ENCODE results near the gene LMAN1. TPM values are rescaled to one million over a fixed set of nuclear protein-coding genes. Genes with fewer than 3 reads are reported as not detected.

The LMAN1 gene
- total RNA-seq, 4 donors from 2014 or later = 67.1 to 80.3 (median 70.6) TPM

GRCh38 chr18:59372975-59373374 is 13.9 kb upstream of the LMAN1 start:
- intact Hi-C loops (cut with DNase I) = no loop called here
- Histone ChIP-seq H3K4me1 (peaks cover 0 to 24% (median 0%) of the 10 kb centered on the region in 3 donors), H3K36me3 (no peaks in the 10 kb centered on the region), H3K9me3 (no peaks in the 10 kb centered on the region), H3K27me3 (peaks cover 0 to 14% (median 0%) of the 10 kb centered on the region in 4 donors), H3K27ac (peak overlapping the region in 1 of 4 donors; percentile 68), H3K4me3 (no peak overlapping the region)
- DNase-seq = no peak
- WGBS, 2 donors = 55 to 93% methylated on average over 2 of the region's 2 CpGs
- no peak for TF ChIP-seq POLR2A (IDR thresholded peaks at IDR 0.05)
- no peak for TF ChIP-seq CTCF (IDR thresholded peaks at IDR 0.05)

- no peak for DNase-seq
- Histone ChIP-seq H3K4me3 (no peak overlapping the region), H3K27me3 (no peaks in the 10 kb centered on the region), H3K9me3 (no peaks in the 10 kb centered on the region), H3K36me3 (peaks cover 0 to 3% (median 2%) of the 10 kb centered on the region in 3 donors), H3K27ac (no peak overlapping the region), H3K4me1 (peaks cover 0 to 39% (median 18%) of the 10 kb centered on the region in 3 donors)
- intact Hi-C loops (cut with DNase I) = no loop called here
- no peak for TF ChIP-seq CTCF (IDR thresholded peaks at IDR 0.05)
- TF ChIP-seq POLR2A (IDR thresholded peaks at IDR 0.05) = no peak
- WGBS, 2 donors = 94 to 95% methylated on average over 3 of the region's 3 CpGs
Measured at GRCh38 chr18:59360381-59360780, 1.3 kb upstream of the LMAN1 start.

GRCh38 chr18:59359576-59359952 is 499 bp upstream of the LMAN1 start:
- Histone ChIP-seq H3K4me3 (peak overlapping the region; percentile 83 to 97 (median 90)), H3K27me3 (no peaks in the 10 kb centered on the region), H3K4me1 (peaks cover 0 to 39% (median 18%) of the 10 kb centered on the region in 3 donors), H3K9me3 (no peaks in the 10 kb centered on the region), H3K36me3 (peaks cover 0 to 11% (median 4%) of the 10 kb centered on the region in 3 donors), H3K27ac (peak overlapping the region; percentile 90 to 95 (median 92))
- intact Hi-C loops (cut with DNase I) = no loop called here
- no peak for TF ChIP-seq CTCF (IDR thresholded peaks at IDR 0.05)
- no peak for TF ChIP-seq POLR2A (IDR thresholded peaks at IDR 0.05)
- WGBS, 2 donors = 0 to 1% methylated on average over 3 to 4 of the region's 4 CpGs
- DNase-seq = no peak

GRCh38 chr18:59358414-59358711 is 702 bp downstream of the LMAN1 start:
- no peak for DNase-seq
- Histone ChIP-seq H3K9me3 (no peaks in the 10 kb centered on the region), H3K4me1 (peaks cover 0 to 39% (median 18%) of the 10 kb centered on the region in 3 donors), H3K4me3 (peak overlapping the region; percentile 83 to 97 (median 90)), H3K36me3 (peaks cover 2 to 23% (median 4%) of the 10 kb centered on the region in 3 donors), H3K27me3 (no peaks in the 10 kb centered on the region), H3K27ac (peak overlapping the region; percentile 90 to 95 (median 92))
- WGBS, 2 donors = 0% methylated on average over 5 to 8 of the region's 8 CpGs
- intact Hi-C loops (cut with DNase I) = no loop called here
- TF ChIP-seq POLR2A (IDR thresholded peaks at IDR 0.05) (no peak), CTCF (IDR thresholded peaks at IDR 0.05) (no peak)

GRCh38 chr18:59357928-59358327 is 1.1 kb downstream of the LMAN1 start:
- TF ChIP-seq CTCF (IDR thresholded peaks at IDR 0.05) = no peak
- no peak for TF ChIP-seq POLR2A (IDR thresholded peaks at IDR 0.05)
- WGBS, 2 donors = 5 to 6% methylated on average over 4 of the region's 4 CpGs
- Histone ChIP-seq H3K4me1 (peaks cover 0 to 39% (median 18%) of the 10 kb centered on the region in 3 donors), H3K27me3 (no peaks in the 10 kb centered on the region), H3K9me3 (no peaks in the 10 kb centered on the region), H3K27ac (peak overlapping the region; percentile 90 to 95 (median 92)), H3K4me3 (peak overlapping the region; percentile 83 to 97 (median 90)), H3K36me3 (peaks cover 4 to 27% (median 7%) of the 10 kb centered on the region in 3 donors)
- intact Hi-C loops (cut with DNase I) = no loop called here
- DNase-seq = no peak

Measured in esophagus squamous epithelium (tissue), 5 donors.